Activated CD4-positive, alpha-beta memory T cell treated with anti-CD3 and anti-CD28 coated beads, Interleukin-2, amount 10 ng/mL, durations not matched to agents 7 days and 5 days (primary cell): Measurements from ENCODE around the gene JAML. TPM values are rescaled to one million over a fixed set of nuclear protein-coding genes. Genes with fewer than 3 reads are reported as not detected.

Experiments used
- CTCF ChIA-PET: fragments of 350-600 bp; sonication (Branson Sonifier 250); formaldehyde crosslinking; loops from one replicate; lab custom pipeline; 2021; ENCODE audit warnings: antibody characterized with exemption, inconsistent platforms; lab: Charles Lee
- POLR2A ChIA-PET: fragments of 350-600 bp; sonication (Branson Sonifier 250); formaldehyde crosslinking; loops from one replicate; lab custom pipeline; 2021; ENCODE audit warnings: antibody characterized with exemption; lab: Charles Lee
- DNase-seq: peaks from one replicate; pipeline ENCODE4 v3.0.0-alpha.2; 2020
- H3K27ac Mint-ChIP-seq: one replicate; pipeline ENCODE4 v1.8.0; 2021; ENCODE audit warnings: mild to moderate bottlenecking, mixed read lengths
- H3K27me3 Mint-ChIP-seq: one replicate; pipeline ENCODE4 v1.8.0; 2021; ENCODE audit warnings: mixed read lengths
- H3K36me3 Mint-ChIP-seq: one replicate; pipeline ENCODE4 v1.8.0; 2021; ENCODE audit warnings: low read depth, mixed read lengths
- H3K4me1 Mint-ChIP-seq: one replicate; pipeline ENCODE4 v1.8.0; 2021; ENCODE audit warnings: mixed read lengths
- H3K4me3 Mint-ChIP-seq: one replicate; pipeline ENCODE4 v1.8.0; 2021; ENCODE audit warnings: mild to moderate bottlenecking, mixed read lengths
- H3K9me3 Mint-ChIP-seq: one replicate; pipeline ENCODE4 v1.8.0; 2021; ENCODE audit warnings: mixed read lengths
- total RNA-seq, 2 experiments: library from RNA; stranded (reverse); gene quantifications; one replicate each; pipeline ENCODE4 v1.2.3, GENCODE V29; 2021

JAML gene
- total RNA-seq, 2 experiments from 2014 or later = 102 to 103 TPM

- H3K4me3 Mint-ChIP-seq = no peak overlapping the region
- peaks cover 58% of the 10 kb centered on the region for H3K27me3 Mint-ChIP-seq
- no peaks in the 10 kb centered on the region for H3K4me1 Mint-ChIP-seq
- POLR2A ChIA-PET = no interaction called here
- H3K36me3 Mint-ChIP-seq = no peaks in the 10 kb centered on the region
- H3K9me3 Mint-ChIP-seq = no peaks in the 10 kb centered on the region
- no peak for DNase-seq
- CTCF ChIA-PET = no interaction called here
- H3K27ac Mint-ChIP-seq = no peak overlapping the region
These were observed 63.0 kb downstream of the JAML start for GRCh38 chr11:118161786-118162185.

- DNase-seq = no peak
- ChIA-PET POLR2A (interaction anchor here (1.0 kb wide), 1 partner anchor 8 kb away, joined by 3 read pairs; no protein-coding TSS in a partner anchor), CTCF (interaction anchor here (1.0 to 3.1 kb wide), 4 partner anchors 12 to 41 kb away, joined by 3 to 25 read pairs (median 5); no protein-coding TSS in a partner anchor)
- Mint-ChIP-seq H3K9me3 (no peaks in the 10 kb centered on the region), H3K27me3 (peaks cover 79% of the 10 kb centered on the region), H3K4me1 (peaks cover 9% of the 10 kb centered on the region), H3K27ac (no peak overlapping the region), H3K4me3 (no peak overlapping the region), H3K36me3 (no peaks in the 10 kb centered on the region)
These were observed 67.5 kb downstream of the JAML start for GRCh38 chr11:118157186-118157895.

GRCh38 chr11:118156531-118157185 lies 68.2 kb downstream of the JAML start:
- Mint-ChIP-seq H3K36me3 (no peaks in the 10 kb centered on the region), H3K27ac (no peak overlapping the region), H3K4me3 (no peak overlapping the region), H3K4me1 (peaks cover 9% of the 10 kb centered on the region), H3K9me3 (no peaks in the 10 kb centered on the region), H3K27me3 (peaks cover 81% of the 10 kb centered on the region)
- ChIA-PET POLR2A (interaction anchor here (1.0 kb wide), 1 partner anchor 9 kb away, joined by 3 read pairs; no protein-coding TSS in a partner anchor), CTCF (interaction anchor here (0.5 to 3.1 kb wide), 6 partner anchors 12 to 349 kb away, joined by 3 to 25 read pairs (median 4); no protein-coding TSS in a partner anchor)
- no peak for DNase-seq

GRCh38 chr11:118155776-118156530 lies 68.9 kb downstream of the JAML start:
- H3K27me3 Mint-ChIP-seq = peaks cover 82% of the 10 kb centered on the region
- H3K4me1 Mint-ChIP-seq = peaks cover 9% of the 10 kb centered on the region
- ChIA-PET POLR2A (no interaction called here), CTCF (interaction anchor here (1.0 to 3.1 kb wide), 5 partner anchors 11 to 348 kb away, joined by 3 to 25 read pairs (median 4); no protein-coding TSS in a partner anchor)
- no peak overlapping the region for H3K4me3 Mint-ChIP-seq
- no peaks in the 10 kb centered on the region for H3K36me3 Mint-ChIP-seq
- no peak overlapping the region for H3K27ac Mint-ChIP-seq
- DNase-seq = no peak
- no peaks in the 10 kb centered on the region for H3K9me3 Mint-ChIP-seq

- DNase-seq = no peak
- Mint-ChIP-seq H3K4me1 (peaks cover 9% of the 10 kb centered on the region), H3K4me3 (no peak overlapping the region), H3K27me3 (peaks cover 94% of the 10 kb centered on the region), H3K27ac (no peak overlapping the region), H3K36me3 (no peaks in the 10 kb centered on the region), H3K9me3 (no peaks in the 10 kb centered on the region)
- CTCF ChIA-PET = interaction anchor here (0.6 to 1.3 kb wide), 2 partner anchors 12 to 44 kb away, joined by 3 read pairs; no protein-coding TSS in a partner anchor
- POLR2A ChIA-PET = no interaction called here
These were observed 70.2 kb downstream of the JAML start for GRCh38 chr11:118154641-118155040.

- Mint-ChIP-seq H3K9me3 (no peaks in the 10 kb centered on the region), H3K4me3 (peak overlapping the region; percentile 35), H3K27me3 (peaks cover 88% of the 10 kb centered on the region), H3K27ac (no peak overlapping the region), H3K36me3 (no peaks in the 10 kb centered on the region), H3K4me1 (peaks cover 9% of the 10 kb centered on the region)
- POLR2A ChIA-PET = no interaction called here
- CTCF ChIA-PET = no interaction called here
- no peak for DNase-seq
These were observed 70.8 kb downstream of the JAML start for GRCh38 chr11:118153976-118154375.

GRCh38 chr11:118153516-118153915 lies 71.3 kb downstream of the JAML start:
- Mint-ChIP-seq H3K9me3 (no peaks in the 10 kb centered on the region), H3K4me1 (peaks cover 9% of the 10 kb centered on the region), H3K4me3 (peak overlapping the region; percentile 35), H3K36me3 (no peaks in the 10 kb centered on the region), H3K27ac (no peak overlapping the region), H3K27me3 (peaks cover 89% of the 10 kb centered on the region)
- DNase-seq = no peak
- ChIA-PET POLR2A (interaction anchor here (1.0 to 1.3 kb wide), 2 partner anchors 14 to 17 kb away, joined by 4 read pairs; no protein-coding TSS in a partner anchor), CTCF (interaction anchor here (0.7 to 3.2 kb wide), 3 partner anchors 18 to 136 kb away, joined by 3 to 12 read pairs (median 4); no protein-coding TSS in a partner anchor)

GRCh38 chr11:118152552-118153471 lies 72.0 kb downstream of the JAML start, which contains the start of gene SCN4B:
SCN4B (minus strand) TSS chr11:118152823; CDS start chr11:118152673, 150 bp downstream.
- ChIA-PET CTCF (interaction anchor here (0.5 to 3.2 kb wide), 4 partner anchors 19 to 137 kb away, joined by 3 to 12 read pairs (median 4); no protein-coding TSS in a partner anchor), POLR2A (interaction anchor here (1.0 to 1.3 kb wide), 2 partner anchors 15 to 18 kb away, joined by 4 read pairs; no protein-coding TSS in a partner anchor)
- peak within 1 kb of the TSS; percentile 35 for H3K4me3 Mint-ChIP-seq
- H3K27ac Mint-ChIP-seq = no peak within 1 kb of the TSS
- no peaks in the 10 kb centered on the region for H3K36me3 Mint-ChIP-seq
- no peak for DNase-seq
- no peaks in the 10 kb centered on the region for H3K9me3 Mint-ChIP-seq
- peaks cover 9% of the 10 kb centered on the region for H3K4me1 Mint-ChIP-seq
- H3K27me3 Mint-ChIP-seq = peaks cover 89% of the 10 kb centered on the region

GRCh38 chr11:118152020-118152551 lies 72.7 kb downstream of the JAML start:
- ChIA-PET POLR2A (interaction anchor here (1.3 kb wide), 1 partner anchor 19 kb away, joined by 4 read pairs; no protein-coding TSS in a partner anchor), CTCF (interaction anchor here (3.2 kb wide), 1 partner anchor 19 kb away, joined by 12 read pairs; no protein-coding TSS in a partner anchor)
- Mint-ChIP-seq H3K36me3 (no peaks in the 10 kb centered on the region), H3K4me1 (peaks cover 9% of the 10 kb centered on the region), H3K27ac (no peak overlapping the region), H3K9me3 (no peaks in the 10 kb centered on the region), H3K4me3 (peak overlapping the region; percentile 19), H3K27me3 (peaks cover 87% of the 10 kb centered on the region)
- no peak for DNase-seq

GRCh38 chr11:118151431-118151830 lies 73.4 kb downstream of the JAML start:
- Mint-ChIP-seq H3K27ac (no peak overlapping the region), H3K9me3 (no peaks in the 10 kb centered on the region), H3K27me3 (peaks cover 83% of the 10 kb centered on the region), H3K4me1 (peaks cover 9% of the 10 kb centered on the region), H3K36me3 (no peaks in the 10 kb centered on the region), H3K4me3 (no peak overlapping the region)
- DNase-seq = no peak
- CTCF ChIA-PET = interaction anchor here (3.2 kb wide), 1 partner anchor 20 kb away, joined by 12 read pairs; no protein-coding TSS in a partner anchor
- POLR2A ChIA-PET = no interaction called here

GRCh38 chr11:118149493-118149892 lies 75.3 kb downstream of the JAML start:
- Mint-ChIP-seq H3K4me1 (peaks cover 10% of the 10 kb centered on the region), H3K9me3 (no peaks in the 10 kb centered on the region), H3K4me3 (no peak overlapping the region), H3K27ac (no peak overlapping the region), H3K27me3 (peaks cover 76% of the 10 kb centered on the region), H3K36me3 (no peaks in the 10 kb centered on the region)
- ChIA-PET CTCF (interaction anchor here (1.1 kb wide), 1 partner anchor 22 kb away, joined by 5 read pairs; no protein-coding TSS in a partner anchor), POLR2A (no interaction called here)
- no peak for DNase-seq
